RWPE1 (cell line): ENCODE measurements around the gene RIPK1.

Experiments
- CTCF ChIA-PET: fragments of 350-600 bp; sonication (Branson Sonifier 250); formaldehyde crosslinking; extraction: SDS; loops from one replicate; lab custom pipeline; 2021; lab: Yijun Ruan, JAX
- POLR2A ChIA-PET: fragments of 400-600 bp; formaldehyde crosslinking; extraction: SDS; loops from one replicate; lab custom pipeline; 2020; ENCODE audit warnings: antibody characterized with exemption; ENCODE audit not compliant: low non-redundant PET; lab: Yijun Ruan, JAX
- DNase-seq: peaks from one replicate; pipeline ENCODE4 v3.0.0; 2012; ENCODE audit warnings: low spot score
- H3K27ac ChIP-seq: fragments of 450-650 bp; 2 replicates; pipeline ENCODE4 v1.5.1; 2017
- TF ChIP-seq, protein P1 (sequence below): fragments of 450-650 bp; conservative IDR thresholded peaks from 2 replicates; pipeline ENCODE4 v1.5.1; 2017; ENCODE audit warnings: low read depth, mild to moderate bottlenecking

The RIPK1 gene

DNA sequence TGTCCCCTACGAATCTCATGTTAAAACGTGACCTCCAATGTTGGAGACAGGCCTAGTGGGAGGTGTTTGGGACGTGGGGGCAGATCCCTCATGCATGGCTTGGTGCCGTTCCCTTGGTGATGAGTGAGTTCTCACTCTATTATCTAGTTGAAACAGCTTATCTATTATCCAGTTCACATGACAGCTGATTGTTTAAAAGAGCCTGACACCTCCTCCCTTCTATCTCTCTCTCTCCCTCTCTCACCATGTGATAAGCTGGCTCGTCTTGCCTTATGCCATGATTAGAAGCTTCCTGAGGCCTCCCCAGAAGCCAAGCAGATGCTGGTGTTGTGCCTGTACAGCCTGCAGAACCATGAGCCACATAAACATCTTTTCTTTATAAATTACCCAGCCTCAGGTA is 32.9 kb upstream of the RIPK1 start:
- TF ChIP-seq, protein P1, sequence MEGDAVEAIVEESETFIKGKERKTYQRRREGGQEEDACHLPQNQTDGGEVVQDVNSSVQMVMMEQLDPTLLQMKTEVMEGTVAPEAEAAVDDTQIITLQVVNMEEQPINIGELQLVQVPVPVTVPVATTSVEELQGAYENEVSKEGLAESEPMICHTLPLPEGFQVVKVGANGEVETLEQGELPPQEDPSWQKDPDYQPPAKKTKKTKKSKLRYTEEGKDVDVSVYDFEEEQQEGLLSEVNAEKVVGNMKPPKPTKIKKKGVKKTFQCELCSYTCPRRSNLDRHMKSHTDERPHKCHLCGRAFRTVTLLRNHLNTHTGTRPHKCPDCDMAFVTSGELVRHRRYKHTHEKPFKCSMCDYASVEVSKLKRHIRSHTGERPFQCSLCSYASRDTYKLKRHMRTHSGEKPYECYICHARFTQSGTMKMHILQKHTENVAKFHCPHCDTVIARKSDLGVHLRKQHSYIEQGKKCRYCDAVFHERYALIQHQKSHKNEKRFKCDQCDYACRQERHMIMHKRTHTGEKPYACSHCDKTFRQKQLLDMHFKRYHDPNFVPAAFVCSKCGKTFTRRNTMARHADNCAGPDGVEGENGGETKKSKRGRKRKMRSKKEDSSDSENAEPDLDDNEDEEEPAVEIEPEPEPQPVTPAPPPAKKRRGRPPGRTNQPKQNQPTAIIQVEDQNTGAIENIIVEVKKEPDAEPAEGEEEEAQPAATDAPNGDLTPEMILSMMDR = no peak
- POLR2A ChIA-PET = no interaction called here
- no peak for DNase-seq
- CTCF ChIA-PET = no interaction called here
- H3K27ac ChIP-seq = no peak overlapping the region

DNA sequence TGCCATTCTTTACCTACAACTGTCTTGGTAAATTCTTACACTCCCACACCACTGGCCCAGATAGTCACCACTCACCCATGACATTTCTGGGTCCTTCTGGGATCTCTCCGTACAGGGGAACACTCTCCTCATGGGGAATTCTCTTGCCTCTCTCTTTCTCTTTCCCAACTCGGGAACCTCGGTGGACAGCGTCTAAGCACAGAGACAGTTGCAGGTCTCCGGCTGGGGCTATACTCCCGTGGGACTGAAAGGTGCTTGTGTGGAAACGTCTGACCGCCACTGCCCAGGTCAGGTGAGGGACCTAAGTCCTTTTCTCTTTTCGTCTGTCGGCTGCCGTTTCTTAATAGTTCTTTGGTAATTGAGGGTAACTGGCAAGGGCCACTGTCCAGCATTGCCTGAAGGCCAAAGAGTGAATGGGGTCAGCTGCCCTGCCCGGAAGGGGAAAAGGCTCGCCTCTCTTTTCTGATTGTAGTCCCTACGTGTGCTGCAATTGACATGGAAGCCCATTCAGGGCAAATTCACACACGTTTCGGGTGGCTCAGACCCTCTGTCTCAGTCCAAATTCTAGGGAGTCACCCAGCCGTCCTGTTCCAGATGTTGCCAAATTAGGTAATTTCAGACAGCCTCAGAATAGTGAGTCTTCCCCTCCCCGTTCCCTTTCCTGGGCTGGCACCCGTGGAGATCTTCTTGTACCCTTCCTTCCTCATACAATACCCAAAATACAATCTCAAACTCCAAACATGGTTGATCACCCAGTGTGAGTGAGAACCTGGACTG is 31.2 kb upstream of the RIPK1 start:
- no peak for DNase-seq
- CTCF ChIA-PET = no interaction called here
- TF ChIP-seq, protein P1 = no peak
- no peak overlapping the region for H3K27ac ChIP-seq
- POLR2A ChIA-PET = no interaction called here

DNA sequence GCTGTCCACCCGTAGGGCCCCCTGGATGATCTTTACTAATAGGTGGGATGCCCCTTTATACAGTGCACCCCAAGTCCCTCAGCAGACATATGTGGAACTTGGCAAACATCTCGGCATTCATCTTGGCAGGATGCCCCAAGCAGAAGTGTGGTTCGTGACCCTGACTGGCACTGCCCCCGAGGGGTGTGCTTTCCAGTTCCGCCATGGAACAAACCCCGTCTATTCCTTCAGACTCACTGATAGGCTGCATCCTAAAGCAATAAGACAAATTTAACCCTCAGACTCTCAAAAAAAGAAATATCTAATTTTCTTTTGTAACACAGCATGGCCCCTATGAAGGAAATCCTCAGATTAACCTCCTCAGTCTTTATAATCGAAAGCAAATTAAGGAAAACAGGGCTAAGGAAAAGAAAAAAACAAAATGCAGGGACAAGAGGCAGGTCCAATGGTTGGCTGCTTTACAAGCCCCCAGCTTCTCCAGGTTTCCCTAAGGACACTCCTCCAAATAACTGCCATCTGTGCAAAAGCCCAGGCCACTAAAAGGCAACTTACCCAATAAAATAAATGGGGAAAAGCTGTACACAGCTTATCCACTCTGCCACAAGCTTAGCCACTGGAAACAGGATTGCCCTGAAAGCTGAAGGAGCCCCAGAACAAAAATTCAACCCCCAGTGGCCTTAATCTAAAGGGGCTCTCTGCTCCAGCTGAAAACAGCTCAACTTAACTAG is 30.5 kb upstream of the RIPK1 start:
- ChIA-PET POLR2A (no interaction called here), CTCF (interaction anchor here (0.6 kb wide), 1 partner anchor 46 kb away, joined by 3 read pairs; no protein-coding TSS in a partner anchor)
- H3K27ac ChIP-seq = no peak overlapping the region
- DNase-seq = no peak
- TF ChIP-seq, protein P1 = no peak

- H3K27ac ChIP-seq = no peak overlapping the region
- no peak for DNase-seq
- POLR2A ChIA-PET = no interaction called here
- CTCF ChIA-PET = interaction anchor here (0.9 to 1.0 kb wide), 2 partner anchors 13 to 51 kb away, joined by 3 read pairs; no protein-coding TSS in a partner anchor
- TF ChIP-seq, protein P1 = no peak
Observed at GRCh38 chr6:3039384-3039783, 28.9 kb upstream of the RIPK1 start.

DNA sequence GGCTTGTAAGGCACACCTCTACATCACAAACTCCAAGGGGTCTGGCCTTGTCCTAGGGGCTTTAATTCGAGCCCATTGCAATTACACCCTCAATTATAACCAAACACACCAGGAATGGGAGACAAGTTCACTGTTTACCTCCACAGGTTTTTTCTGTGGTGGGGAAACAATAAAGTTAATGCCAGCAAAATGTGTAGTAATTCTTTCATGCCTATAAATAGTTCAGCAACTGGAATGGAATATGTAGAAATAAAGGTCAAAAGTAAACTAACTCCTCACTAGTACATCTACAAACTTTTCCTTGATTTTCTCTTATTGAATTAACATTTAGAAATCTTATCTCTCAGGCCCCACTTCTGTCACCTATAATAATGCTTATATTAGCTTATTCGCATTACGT is 27.1 kb upstream of the RIPK1 start:
- CTCF ChIA-PET = no interaction called here
- TF ChIP-seq, protein P1 = no peak
- H3K27ac ChIP-seq = no peak overlapping the region
- POLR2A ChIA-PET = no interaction called here
- no peak for DNase-seq

- no peak for DNase-seq
- CTCF ChIA-PET = no interaction called here
- no peak overlapping the region for H3K27ac ChIP-seq
- POLR2A ChIA-PET = no interaction called here
- TF ChIP-seq, protein P1 = no peak
Observed at GRCh38 chr6:3041606-3042005, 26.7 kb upstream of the RIPK1 start.
